ENCODE data around the gene ITCH.

GRCh38 chr20:34397096-34397495, 34.0 kb downstream of the ITCH start:
- no peak for TF ChIP-seq EZH2 (IDR thresholded peaks at IDR 0.05; ENCODE audit: insufficient read depth, poor library complexity, severe bottlenecking)
- no peak for TF ChIP-seq EZH2phosphoT487 (IDR thresholded peaks at IDR 0.05; ENCODE audit: insufficient read depth, low read depth)
